HG03159 (cell line): ENCODE results near the gene MPV17L2.

ENCODE experiments used
- ATAC-seq: cut with Tn5 transposase; IDR thresholded peaks from one replicate; pipeline ENCODE4 v1.9.1; 2021; ENCODE audit warnings: mild to moderate bottlenecking, moderate library complexity; ENCODE audit not compliant: unreplicated experiment

MPV17L2 gene

DNA sequence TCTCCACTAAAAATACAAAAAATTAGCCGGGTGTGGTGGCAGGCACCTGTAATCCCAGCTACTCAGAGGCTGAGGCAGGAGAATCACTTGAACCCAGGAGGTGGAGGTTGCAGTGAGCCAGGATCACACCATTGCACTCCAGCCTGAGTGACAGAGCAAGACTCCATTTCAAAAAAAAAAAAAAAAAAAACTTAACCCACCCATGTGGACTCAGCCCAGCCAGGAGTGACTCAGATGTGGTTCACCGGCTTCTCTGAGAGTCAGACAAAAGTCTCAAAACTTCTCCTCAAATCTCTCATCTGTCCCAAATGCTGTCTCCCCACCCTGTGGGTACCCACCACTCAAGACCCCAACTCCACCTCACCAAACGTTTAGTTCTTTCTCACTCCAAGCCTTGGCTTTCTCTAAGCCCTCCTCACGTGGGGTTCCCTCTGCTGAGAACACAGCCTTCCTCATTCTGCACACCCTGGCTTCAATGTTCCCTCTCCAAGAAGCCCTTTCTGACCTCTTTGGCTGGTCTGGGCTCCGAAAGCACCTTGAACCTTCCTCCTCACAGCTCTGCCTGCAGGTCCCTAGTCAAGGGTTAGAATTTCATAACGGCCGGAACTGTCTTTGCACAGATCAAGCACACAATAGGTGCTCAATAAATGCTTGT is 21.9 kb downstream of the MPV17L2 start:
- ATAC-seq, result no peak

DNA sequence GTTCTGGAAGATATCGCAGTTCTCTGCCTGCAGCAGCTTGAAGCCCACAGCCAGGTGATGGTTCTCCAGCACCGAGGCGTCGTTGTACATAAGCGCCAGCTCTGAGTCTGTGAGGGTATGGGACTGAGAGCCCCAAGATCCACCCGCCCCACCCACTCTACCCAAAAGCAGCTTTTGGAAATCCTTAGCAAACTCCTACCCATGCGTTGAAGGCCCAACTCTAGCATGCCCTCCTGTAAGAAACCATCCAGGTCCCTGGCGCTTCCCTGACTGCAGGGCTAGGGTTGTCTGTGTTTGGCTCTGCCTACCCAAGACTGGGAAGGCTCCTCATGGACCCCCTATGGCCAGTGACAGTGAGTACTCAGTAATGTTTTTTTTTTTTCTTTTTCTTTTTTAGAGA is 23.8 kb downstream of the MPV17L2 start:
- no peak for ATAC-seq

DNA sequence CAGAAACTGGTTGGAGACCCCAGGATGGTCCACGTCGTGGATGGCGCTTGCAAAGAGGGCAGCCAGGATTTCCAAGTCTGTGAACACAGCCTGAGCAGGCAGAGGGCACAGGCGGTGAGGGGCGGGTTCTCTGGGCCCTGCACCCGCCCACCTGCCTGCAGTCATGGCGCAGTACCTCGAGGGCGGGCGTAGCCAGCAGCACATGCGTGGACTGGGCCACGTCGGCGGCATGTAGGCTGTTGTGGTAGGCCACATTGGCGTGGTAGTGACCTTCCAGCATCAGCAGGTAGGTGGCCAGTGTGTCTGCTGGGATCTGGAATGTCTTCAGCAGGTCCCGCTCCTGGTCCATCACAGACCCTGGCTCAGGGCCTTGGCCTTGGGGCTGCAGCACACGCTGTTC is 25.1 kb downstream of the MPV17L2 start:
- ATAC-seq, result no peak

DNA sequence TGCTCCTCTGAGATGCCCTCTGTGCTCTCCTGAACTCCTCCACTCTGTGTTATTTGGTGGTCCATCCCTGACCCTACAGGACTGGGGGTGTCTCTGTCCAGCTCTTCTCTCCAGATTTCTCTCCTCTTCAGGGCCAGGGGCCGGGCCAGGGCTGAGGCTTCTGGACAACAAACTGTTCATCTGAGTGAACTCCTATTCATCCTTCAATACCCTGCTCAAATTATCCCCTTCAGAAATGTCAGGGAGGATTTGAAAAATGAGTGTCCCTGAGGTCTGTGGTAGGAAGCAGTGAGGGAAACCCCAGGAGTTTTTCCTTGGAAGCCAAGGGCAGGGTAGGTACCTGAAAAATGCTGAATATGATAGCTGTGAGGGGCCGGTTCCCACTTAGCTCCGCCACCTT is 25.6 kb downstream of the MPV17L2 start:
- no peak for ATAC-seq

DNA sequence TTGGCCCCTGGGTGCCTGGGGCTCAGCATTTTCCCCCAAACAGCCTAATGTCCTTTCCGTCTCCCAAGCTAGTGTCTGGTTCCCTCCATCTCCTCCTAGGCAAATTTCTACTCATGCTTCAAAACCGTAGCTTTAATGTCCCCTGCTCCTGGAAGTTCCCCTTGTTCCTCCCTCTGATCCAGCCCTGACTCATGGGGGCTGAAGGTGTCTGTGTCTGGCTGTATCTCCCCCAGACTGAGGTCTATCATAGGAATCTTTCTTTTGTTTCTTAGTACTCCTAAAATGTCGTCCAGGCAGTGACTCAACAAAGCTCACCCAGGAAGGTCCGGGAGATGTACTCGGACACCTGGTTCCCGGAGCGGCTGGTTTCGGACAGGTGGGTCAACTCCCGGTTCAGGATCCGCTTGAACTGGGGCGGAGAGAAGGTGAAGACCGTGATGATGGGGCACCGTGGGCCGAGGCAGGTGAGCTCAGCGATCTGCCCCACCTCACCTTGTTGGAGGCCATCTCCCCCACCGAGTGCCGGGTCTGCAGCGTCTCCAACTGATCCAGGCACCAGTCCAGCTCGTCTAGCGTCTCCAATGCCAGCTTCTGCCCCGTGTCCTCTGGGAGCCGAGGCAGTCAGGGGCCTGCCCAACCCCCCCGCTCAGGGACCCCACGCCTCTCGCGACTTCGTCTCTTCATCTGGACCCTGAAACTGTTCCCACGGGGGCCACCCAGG is 27.1 kb downstream of the MPV17L2 start:
- no peak for ATAC-seq

DNA sequence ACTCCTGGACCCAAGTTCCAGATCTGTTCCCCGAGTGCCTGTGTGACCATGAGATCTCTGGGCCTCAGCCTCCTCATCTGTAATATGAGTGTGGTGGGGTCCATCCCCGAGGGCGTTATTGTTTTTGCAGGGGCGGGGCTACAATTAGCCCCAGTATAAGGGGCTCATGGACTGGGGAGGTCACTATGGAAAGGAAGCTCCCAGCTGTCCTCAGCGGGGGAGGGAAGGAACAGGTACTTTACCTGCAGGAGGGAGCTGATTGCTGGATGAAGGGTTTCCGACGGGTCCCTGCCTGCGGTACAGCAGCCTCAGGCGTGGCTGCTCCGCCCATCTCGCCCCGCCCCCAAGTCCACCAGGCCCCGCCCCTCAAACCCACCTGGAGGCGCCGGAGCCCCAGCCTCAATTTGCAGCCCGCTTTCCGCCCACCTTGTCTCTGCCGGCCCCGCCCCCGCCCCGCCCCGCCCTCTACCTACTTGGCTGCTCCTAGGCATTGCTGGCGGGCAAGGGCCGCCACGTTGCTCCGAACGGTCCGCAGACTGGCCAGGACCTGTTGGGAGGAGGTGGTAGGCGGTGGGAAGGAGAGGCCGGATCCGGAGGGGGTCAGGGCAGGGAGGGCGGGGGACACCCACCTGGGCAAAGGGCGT is 27.7 kb downstream of the MPV17L2 start:
- no peak for ATAC-seq

DNA sequence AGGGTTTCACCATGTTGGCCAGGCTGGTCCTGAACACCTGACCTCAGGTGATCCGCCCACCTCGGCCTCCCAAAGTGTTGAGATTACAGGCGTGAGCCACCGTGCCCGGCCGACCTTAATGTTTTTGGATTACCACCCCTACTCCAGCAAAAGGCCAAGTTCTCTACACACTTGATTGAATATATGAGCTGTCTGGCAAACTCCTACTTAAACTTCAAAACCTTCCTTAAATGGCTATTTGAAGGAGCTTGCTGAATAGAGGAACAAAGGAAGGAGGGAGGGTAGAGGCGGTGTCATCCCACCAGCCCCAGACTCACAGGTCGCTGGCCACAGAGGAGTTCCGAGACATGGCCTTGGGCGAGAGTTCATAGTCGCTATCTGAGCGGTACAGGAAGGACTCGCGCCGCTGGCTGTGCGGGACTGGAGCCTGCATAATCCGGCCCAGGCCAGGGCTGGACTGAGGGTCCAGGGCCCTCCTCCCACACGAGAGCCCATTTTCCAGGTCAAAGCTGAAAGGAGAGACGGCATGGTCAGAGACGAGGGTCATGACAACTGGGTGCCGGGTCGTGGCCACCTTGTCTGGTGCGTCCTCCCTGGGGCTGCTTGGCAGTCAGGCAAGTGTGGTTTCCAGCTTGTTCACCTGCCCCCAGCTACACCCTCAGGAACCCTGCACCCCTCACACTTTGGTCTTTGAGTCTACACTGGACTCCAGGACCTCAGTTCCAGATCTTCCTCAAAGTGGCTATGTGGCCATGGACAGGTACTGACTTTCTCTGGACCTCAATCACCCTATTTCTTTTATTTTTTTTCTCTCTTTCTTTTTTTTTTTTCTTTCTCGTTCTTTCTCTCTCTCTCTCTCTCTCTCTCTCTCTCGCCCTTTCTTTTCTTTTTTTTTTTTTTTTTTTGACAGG is 29.1 kb downstream of the MPV17L2 start:
- no peak for ATAC-seq

DNA sequence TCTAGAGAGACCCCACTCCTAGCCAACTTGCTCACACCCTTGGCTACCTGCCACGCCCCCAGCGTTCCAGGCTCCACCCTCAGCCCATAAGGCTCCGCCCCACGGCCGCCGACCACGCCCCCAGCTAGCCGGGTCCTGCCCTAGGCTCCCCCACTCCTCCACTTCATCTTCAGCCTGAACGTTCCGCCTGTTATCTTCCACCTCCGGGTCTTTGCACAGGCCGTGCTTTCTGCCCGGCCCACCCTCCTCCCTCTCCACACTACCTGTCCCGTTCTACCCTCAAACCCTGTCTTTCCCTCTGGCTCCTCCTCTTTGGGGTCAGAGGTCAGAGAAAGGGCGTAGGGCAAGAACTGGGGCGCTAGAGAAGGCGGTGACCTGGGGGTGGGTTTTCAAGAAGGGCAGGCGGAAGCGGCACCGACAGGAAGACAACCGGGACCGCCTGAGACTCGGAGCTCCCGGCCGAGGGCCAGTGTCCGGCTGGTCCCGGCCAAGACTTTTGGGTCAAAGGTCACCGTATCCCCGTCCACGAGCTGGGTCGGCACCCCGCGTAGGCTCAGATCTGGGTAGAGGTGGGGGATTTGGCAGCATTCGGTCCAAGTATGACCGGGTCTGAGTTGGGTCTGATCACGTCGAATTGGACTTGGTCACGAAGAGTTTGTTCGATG is 31.0 kb downstream of the MPV17L2 start:
- no peak for ATAC-seq

DNA sequence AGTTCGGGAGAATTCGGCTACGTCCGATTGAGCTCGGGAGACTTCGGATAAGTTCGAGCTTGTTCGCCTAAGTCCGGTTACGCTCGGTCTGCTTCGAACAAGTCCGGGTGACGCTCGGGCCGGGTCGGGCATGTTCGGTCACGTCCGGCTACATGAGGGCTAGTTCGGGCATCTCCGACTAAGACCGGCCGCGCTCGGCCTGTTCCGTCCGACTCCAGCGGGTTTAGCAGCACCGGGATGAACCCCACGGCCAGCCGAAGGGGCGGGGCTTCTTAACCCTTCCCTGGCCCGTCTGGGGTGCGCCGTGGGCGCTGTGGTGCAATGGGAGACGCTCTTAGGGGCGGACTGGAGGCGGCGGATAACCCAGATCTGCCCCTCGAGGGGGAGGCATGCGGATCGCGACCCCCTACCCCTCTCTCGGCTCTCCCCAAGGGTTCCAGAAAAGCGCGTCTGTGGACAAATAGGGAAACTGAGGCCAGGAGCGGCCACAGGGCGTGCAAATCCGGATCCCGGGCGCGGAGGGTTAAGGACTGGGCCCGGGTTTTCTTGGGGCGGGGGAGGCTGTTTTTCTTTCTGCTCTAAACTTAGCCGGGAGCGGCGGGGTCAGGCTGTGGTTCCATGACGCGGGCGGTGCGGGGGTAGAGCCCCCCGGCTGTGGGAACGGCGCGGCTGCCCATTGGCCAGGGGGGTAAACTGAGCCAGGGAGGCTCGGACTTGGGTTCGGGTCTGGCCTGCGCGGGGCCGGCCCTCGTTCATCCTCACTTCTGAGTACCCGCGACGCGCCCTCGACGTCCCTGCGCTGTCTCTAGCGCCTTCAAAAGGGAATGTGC is 31.7 kb downstream of the MPV17L2 start:
- ATAC-seq, result peak; percentile 87

DNA sequence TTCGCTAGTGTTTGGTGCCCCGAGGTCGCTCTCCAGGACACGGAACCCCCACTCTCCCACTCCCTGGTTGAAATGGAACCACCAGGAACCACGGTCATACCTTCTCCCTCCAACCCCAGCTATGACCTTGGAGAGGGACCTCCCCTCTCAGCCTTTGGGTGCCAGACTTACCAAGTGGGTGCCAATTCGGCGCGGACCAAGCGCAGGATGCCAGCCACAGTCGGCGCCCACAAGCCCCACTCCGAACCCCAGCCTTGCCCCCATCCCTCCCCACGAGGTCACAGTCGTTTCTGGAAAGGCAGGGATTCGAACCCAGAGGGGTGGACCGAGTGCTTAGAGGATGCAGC is 32.3 kb downstream of the MPV17L2 start:
- no peak for ATAC-seq

DNA sequence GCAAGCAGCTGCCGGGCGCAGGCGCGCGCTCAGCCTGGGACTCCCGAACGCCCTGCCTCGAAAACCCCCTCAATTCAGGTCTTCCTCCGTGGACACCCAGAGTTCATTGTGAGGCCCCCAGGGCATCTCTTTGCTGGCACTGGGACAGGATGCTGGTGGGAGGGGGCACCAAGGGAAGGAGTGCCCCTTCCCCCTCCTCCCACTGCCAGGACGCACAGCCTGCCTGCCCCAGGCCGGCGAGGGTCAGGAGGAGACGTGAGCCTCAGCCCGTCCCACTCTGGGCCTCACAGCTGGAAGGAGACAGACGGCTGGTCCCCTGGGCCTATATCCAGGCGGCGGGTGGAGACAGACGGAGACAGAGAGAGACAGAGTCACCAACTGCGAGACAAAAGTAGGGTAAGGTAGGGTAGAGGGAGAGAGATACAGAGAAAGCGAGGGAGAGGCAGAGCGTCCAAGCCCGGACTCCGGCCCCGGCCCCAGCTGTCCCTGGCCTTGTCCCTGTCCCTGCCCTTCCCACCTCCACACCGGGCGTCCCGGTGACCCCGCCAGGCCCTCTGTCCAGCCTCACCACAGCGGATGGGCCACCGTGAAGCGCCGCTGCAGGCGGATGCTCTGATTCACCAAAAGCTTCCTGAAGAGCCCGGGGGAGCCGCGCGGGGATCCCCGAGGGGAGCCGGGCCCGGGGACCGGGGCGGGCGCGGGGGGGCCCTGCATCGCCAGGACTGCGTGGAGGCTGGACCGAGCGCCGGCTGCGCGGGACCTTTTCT is 32.9 kb downstream of the MPV17L2 start, which contains the start of gene PDE4C:
Gene PDE4C (minus strand): TSS at position 737 of the 767 bp plus-strand sequence. CDS start 23 bp downstream, at position 714.
- ATAC-seq, result no peak

DNA sequence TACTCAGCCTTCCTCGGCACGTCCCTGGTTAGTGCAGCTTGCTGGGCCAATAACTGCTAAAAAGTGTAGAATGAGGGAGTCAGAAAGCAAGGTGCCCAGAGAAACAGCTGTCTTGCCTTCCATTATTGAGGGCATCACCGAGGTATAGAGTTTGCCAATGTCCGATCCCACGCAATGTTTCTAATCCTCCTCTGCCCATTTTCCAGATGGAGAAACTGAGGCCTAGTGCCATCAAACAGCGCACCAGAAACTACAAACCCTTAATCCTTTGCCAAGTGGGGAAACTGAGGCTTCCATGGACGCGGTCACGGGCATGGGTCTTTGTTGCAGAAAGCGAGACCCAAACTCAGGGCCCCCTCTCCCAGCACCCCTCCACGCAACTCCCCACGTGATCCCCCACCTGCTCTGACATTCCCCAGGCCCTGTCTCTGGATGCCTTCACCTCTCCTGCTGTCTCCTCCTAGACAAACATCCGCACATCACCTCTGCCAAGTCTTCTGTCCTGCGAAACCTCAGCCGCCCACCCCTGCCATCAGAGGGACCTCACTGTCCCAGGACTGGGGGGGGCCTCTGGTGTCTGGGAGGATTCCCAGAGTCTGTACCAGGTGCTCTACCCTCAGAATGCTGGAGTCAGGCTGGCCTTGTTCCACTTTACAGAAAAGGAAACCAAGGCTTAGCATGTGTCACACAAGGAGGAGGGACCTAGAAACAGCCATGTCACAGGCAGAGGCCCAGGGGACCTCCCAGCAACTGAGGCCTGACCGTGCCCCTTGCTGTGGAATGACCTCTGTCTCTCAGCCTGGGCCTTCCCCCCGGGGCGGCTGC is 34.1 kb downstream of the MPV17L2 start:
- no peak for ATAC-seq

DNA sequence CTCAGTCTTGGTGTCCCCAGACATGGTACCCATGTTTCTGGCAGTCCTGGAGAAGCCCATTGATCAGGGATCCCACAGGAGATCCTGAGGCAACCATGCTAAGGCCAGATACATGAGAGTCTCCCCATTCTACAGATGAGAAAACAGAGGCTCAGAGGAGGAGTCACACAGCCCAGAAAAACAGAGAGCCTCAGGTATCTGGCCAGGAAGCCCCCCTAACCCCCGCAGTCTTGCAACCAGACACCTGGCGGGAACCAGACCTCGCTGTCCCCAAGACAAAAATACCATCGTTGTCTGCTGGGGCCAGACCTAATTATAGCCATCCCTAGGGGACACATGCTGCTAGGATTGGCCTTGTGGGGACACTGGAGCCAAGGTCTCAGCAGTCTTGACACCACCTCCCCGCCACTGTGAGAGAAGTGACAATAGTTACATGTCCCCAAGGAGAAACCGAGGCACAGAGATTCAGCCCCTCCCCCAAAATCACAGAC is 34.8 kb downstream of the MPV17L2 start:
- ATAC-seq, result no peak

DNA sequence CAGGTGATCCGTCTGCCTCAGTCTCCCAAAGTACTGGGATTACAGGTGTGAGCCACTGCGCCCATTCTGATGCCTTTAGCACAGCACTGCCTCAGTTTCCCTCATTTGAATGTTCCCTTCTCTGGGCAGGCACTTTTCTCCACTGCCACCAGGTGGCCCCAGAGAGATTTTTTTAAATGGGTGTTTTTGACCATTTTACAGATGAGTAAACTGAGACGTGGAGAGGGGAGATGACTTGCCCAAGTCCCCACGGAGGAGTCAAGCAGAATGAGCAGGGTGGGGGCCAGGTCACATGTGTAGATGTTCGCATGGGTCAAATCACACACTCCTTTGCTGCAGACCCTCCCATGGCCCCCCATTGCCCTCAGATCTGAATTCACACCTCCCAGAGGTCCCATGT is 36.5 kb downstream of the MPV17L2 start:
- ATAC-seq, result no peak

DNA sequence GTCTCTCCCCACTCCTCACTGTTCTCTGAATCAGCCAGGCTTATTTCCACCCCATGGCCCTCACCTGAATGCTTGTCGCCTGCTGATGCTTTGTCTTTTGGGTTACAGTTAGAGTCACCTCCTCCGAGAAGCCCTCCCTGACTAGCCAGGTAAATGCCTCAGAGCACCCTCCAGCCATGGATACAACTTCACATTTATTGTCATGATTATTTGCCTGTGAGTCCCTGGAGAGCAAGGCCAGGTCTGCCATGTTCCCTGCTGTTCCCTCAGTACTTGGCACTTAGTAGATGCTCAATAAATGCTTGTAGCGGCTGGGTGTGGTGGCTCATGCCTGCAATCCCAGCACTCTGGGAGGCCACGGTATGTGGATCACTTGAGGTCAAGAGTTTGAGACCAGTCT is 36.9 kb downstream of the MPV17L2 start:
- no peak for ATAC-seq

DNA sequence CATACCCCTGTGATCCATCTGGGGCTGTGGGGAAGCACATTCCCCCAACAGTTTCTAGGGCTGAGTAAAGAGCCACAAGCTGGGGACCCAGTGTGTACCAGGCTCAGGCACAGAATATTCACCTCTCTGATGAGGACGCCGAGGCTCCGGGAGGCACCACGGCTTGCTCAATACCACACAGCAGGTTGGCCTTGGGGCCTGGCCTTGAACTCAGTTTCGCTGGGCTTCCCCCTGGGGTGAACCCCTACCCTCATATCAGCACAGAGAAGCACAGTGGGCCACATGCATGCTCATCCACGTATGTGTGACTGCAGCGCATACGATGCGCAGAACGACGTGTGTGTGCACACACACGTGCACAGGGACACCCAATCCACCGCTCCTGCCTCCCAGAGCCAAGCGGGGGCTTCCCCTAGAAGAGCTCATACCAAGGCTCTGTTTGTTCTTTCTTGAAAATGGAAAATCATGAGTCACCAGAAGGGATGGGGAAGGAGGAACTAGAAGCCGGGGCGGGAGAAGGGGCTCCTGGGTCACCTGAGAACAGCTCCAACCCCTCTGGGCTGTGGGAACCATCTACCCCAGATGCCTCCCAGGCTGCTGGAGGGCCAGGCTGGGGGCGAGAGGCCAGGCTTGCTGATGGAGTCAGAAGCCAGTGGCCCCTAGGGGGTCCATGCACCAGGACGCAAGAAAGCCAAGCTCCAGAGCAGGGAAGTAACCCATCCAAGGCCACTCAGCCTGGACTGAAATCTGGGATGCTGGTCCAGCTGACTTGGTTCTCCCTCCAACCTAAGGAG is 38.1 kb downstream of the MPV17L2 start:
- ATAC-seq, result no peak

DNA sequence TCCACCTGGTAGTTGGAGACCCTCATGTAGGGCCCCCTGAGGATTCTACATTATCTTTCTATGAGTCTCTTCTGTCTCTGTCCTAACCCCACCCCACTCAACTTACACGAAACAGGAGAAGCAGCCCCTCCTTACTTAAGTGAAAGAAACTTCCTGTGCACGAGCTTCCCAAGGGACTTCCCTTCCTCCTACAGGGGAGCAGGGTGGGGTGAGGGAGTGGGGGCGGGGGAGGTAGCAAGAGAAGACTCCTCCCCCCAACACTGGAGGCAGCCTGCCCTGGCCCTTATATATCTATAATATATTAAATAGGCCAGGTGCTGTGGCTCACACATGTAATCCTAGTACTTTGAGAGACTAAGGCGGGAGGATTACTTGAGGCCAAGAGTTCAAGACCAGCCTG is 38.8 kb downstream of the MPV17L2 start:
- ATAC-seq, result no peak
